HCT116 (cell line): Measurements from ENCODE around the gene WWP2.

Experiments used
- ELF1 ChIP-seq: IDR thresholded peaks from 2 replicates; pipeline ENCODE4 v1.6.1; 2012; ENCODE audit warnings: low read depth, borderline replicate concordance
- EZH2 ChIP-seq: fragments of 200-600 bp; sonication (generic); IDR thresholded peaks from 2 replicates; pipeline ENCODE4 v1.6.1; 2017; ENCODE audit warnings: antibody characterized with exemption, mixed run types
- JUND ChIP-seq: IDR thresholded peaks from 2 replicates; pipeline ENCODE4 v1.6.1; 2012
- POLR2A ChIP-seq: IDR thresholded peaks from 2 replicates; pipeline ENCODE4 v1.7.0; 2011; ENCODE audit warnings: borderline replicate concordance; ENCODE audit not compliant: insufficient read depth, insufficient read length; ENCODE audit errors: extremely low read depth
- POLR2AphosphoS5 ChIP-seq: IDR thresholded peaks from 2 replicates; pipeline ENCODE4 v1.6.1; 2011; ENCODE audit warnings: mild to moderate bottlenecking, low read depth, low read length, moderate library complexity
- SRF ChIP-seq: IDR thresholded peaks from 2 replicates; pipeline ENCODE4 v1.6.1; 2012; ENCODE audit warnings: low read depth
- YY1 ChIP-seq: IDR thresholded peaks from 2 replicates; pipeline ENCODE4 v1.6.1; 2011; ENCODE audit warnings: low read length, low read depth, moderate library complexity, mild to moderate bottlenecking; ENCODE audit not compliant: insufficient replicate concordance; ENCODE audit errors: extremely low read depth
- TF ChIP-seq, protein P1 (sequence below), 3 experiments: fragments of 200-600 bp in 1 of 3; sonication (generic) in 1 of 3; IDR thresholded peaks in 2 of 3; conservative IDR thresholded peaks in 1 of 3; 2 replicates each; pipeline ENCODE4 v1.5.1; 2012 to 2017; ENCODE audit warnings: low read depth in 2 of 3, low read length in 2 of 3, antibody characterized with exemption in 1 of 3, borderline replicate concordance in 1 of 3, control low read depth in 1 of 3, mild to moderate bottlenecking in 1 of 3, mixed read lengths in 1 of 3, mixed run types in 1 of 3, moderate library complexity in 1 of 3; ENCODE audit not compliant: insufficient read depth in 1 of 3
- TF ChIP-seq, protein P2 (sequence below): IDR thresholded peaks from 2 replicates; pipeline ENCODE4 v1.6.1; 2011; ENCODE audit warnings: mild to moderate bottlenecking, low read length, moderate library complexity; ENCODE audit not compliant: insufficient replicate concordance; ENCODE audit errors: extremely low read depth

DNA sequence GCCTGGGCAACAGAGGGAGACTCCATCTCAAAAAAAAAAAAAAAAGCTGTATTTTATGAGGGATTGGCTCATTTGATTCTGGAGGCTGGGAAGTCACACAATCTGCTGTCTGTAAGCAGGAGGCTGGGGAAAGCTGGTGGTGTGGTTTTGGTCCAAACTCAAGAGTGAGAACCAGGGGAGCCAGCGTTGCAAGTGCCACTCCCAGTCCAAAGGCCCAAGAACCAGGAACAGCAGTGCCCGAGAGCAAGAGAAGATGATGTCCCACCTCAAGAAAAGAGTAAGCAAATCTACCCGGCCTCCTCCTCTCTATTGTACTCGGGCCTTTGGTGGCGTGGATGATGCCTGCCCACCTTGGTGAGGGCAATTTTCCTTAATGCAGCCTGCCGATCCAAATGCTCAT is 30.0 kb upstream of the WWP2 start:
- no peak for TF ChIP-seq EZH2
- TF ChIP-seq, protein P1, sequence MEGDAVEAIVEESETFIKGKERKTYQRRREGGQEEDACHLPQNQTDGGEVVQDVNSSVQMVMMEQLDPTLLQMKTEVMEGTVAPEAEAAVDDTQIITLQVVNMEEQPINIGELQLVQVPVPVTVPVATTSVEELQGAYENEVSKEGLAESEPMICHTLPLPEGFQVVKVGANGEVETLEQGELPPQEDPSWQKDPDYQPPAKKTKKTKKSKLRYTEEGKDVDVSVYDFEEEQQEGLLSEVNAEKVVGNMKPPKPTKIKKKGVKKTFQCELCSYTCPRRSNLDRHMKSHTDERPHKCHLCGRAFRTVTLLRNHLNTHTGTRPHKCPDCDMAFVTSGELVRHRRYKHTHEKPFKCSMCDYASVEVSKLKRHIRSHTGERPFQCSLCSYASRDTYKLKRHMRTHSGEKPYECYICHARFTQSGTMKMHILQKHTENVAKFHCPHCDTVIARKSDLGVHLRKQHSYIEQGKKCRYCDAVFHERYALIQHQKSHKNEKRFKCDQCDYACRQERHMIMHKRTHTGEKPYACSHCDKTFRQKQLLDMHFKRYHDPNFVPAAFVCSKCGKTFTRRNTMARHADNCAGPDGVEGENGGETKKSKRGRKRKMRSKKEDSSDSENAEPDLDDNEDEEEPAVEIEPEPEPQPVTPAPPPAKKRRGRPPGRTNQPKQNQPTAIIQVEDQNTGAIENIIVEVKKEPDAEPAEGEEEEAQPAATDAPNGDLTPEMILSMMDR (IDR thresholded peaks at IDR 0.05 in 2 of 3, conservative IDR thresholded peaks at IDR 0.05 in 1 of 3; ENCODE audit: borderline replicate concordance in 1 of 3, insufficient read depth in 1 of 3, low read depth in 2 of 3, low read length in 2 of 3): no peak
- no peak for TF ChIP-seq ELF1
- no peak for TF ChIP-seq POLR2A
- TF ChIP-seq, protein P2, sequence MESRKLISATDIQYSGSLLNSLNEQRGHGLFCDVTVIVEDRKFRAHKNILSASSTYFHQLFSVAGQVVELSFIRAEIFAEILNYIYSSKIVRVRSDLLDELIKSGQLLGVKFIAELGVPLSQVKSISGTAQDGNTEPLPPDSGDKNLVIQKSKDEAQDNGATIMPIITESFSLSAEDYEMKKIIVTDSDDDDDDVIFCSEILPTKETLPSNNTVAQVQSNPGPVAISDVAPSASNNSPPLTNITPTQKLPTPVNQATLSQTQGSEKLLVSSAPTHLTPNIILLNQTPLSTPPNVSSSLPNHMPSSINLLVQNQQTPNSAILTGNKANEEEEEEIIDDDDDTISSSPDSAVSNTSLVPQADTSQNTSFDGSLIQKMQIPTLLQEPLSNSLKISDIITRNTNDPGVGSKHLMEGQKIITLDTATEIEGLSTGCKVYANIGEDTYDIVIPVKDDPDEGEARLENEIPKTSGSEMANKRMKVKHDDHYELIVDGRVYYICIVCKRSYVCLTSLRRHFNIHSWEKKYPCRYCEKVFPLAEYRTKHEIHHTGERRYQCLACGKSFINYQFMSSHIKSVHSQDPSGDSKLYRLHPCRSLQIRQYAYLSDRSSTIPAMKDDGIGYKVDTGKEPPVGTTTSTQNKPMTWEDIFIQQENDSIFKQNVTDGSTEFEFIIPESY: no peak
- no peak for TF ChIP-seq POLR2AphosphoS5
- no peak for TF ChIP-seq JUND
- no peak for TF ChIP-seq SRF
- TF ChIP-seq YY1: no peak
